RWPE2 (cell line): Measurements from ENCODE around the gene PARVB.

Experiments used
- ATAC-seq: fragments of 200-7000 bp; cut with Tn5 transposase; 3 replicates; pipeline ENCODE4 v1.9.1; 2021; ENCODE audit warnings: low read depth
- DNase-seq: peaks from one replicate; pipeline ENCODE4 v3.0.0-alpha.2; 2020; ENCODE audit warnings: low spot score
- H3K27ac ChIP-seq: fragments of 450-650 bp; 2 replicates; pipeline ENCODE4 v1.5.1; 2017; ENCODE audit warnings: mild to moderate bottlenecking; ENCODE audit not compliant: poor library complexity, severe bottlenecking
- H3K27me3 ChIP-seq: fragments of 250-450 bp; sonication (Bioruptor Pico); 2 replicates; pipeline ENCODE4 v1.5.1; 2021; ENCODE audit warnings: mild to moderate bottlenecking, moderate library complexity; ENCODE audit not compliant: insufficient read depth, poor library complexity, severe bottlenecking
- H3K36me3 ChIP-seq: fragments of 250-450 bp; sonication (Bioruptor Pico); 2 replicates; pipeline ENCODE4 v1.5.1; 2020; ENCODE audit warnings: low read depth, mild to moderate bottlenecking, moderate library complexity
- H3K4me1 ChIP-seq: fragments of 250-450 bp; sonication (Bioruptor Pico); 2 replicates; pipeline ENCODE4 v1.5.1; 2021; ENCODE audit warnings: mild to moderate bottlenecking, moderate library complexity; ENCODE audit not compliant: insufficient read depth, poor library complexity, severe bottlenecking
- H3K4me3 ChIP-seq: fragments of 250-450 bp; sonication (Bioruptor Pico); 2 replicates; pipeline ENCODE4 v1.5.1; 2021; ENCODE audit warnings: mild to moderate bottlenecking, moderate library complexity; ENCODE audit not compliant: severe bottlenecking
- H3K9me3 ChIP-seq: fragments of 250-450 bp; sonication (Bioruptor Pico); 2 replicates; pipeline ENCODE4 v1.5.1; 2021; ENCODE audit warnings: mild to moderate bottlenecking, moderate library complexity; ENCODE audit not compliant: severe bottlenecking
- CTCF ChIP-seq: fragments of 450-650 bp; IDR thresholded peaks from one replicate; pipeline ENCODE4 v1.5.1; 2017; ENCODE audit warnings: mild to moderate bottlenecking, moderate library complexity; ENCODE audit not compliant: poor library complexity, severe bottlenecking

Gene PARVB

DNA sequence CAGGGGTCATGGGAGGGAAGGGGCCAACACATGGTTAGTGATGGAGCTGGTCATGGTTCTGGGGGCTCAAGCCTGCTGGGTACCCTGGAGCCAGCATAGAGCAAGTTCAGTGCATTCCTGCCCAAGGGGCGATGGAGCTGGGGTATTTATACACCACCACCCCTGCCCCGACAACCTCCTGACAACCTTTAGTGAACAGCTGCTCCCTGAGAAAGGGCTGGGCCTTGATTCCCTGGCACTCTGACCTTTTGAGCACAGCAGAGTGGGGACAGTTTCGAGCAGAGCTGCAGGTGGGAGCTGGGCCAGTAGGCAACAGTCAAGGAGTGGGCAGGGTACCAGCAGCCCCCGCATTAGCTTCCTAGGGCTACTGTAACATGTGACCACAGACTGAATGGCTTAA, 162.6 kb downstream of the PARVB start:
- TF ChIP-seq CTCF = no peak

GRCh38 chr22:44187652-44188230, 163.6 kb downstream of the PARVB start:
- no peak overlapping the region for H3K4me3 ChIP-seq
- DNase-seq (no peak), ATAC-seq (no peak)
- H3K27me3 ChIP-seq = peaks cover 18% of the 10 kb centered on the region
- H3K27ac ChIP-seq = no peak overlapping the region
- H3K36me3 ChIP-seq = no peaks in the 10 kb centered on the region
- TF ChIP-seq CTCF = no peak
- no peaks in the 10 kb centered on the region for H3K9me3 ChIP-seq
- no peaks in the 10 kb centered on the region for H3K4me1 ChIP-seq

More for the DNA sequence above, 162.6 kb downstream of the PARVB start:
- no peaks in the 10 kb centered on the region for H3K9me3 ChIP-seq
- H3K27ac ChIP-seq = no peak overlapping the region
- ATAC-seq (no peak), DNase-seq (no peak)
- H3K36me3 ChIP-seq = no peaks in the 10 kb centered on the region
- no peak overlapping the region for H3K4me3 ChIP-seq
- peaks cover 18% of the 10 kb centered on the region for H3K27me3 ChIP-seq
- no peaks in the 10 kb centered on the region for H3K4me1 ChIP-seq

DNA sequence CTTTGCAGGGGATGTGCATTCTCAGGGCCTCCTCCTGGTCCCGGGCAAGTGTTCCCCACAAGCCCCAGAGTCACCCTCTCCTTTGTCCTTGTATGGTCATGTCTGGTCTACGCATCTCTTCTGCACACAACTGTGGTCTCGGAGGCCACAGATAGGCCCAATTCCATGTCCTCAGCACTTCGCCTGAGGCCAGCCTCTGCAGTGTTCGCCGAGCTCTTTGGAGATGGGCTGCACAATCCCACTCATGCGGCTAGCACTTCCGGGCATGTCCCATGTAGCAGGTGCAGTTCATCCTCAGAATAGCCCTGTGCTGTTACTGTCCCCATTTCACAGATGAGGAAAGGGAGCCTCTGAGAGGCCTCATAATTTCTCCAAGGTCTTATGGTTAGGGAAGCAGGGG, 164.2 kb downstream of the PARVB start:
- Histone ChIP-seq H3K4me3 (no peak overlapping the region), H3K4me1 (no peaks in the 10 kb centered on the region), H3K27ac (no peak overlapping the region), H3K27me3 (peaks cover 18% of the 10 kb centered on the region), H3K9me3 (no peaks in the 10 kb centered on the region), H3K36me3 (no peaks in the 10 kb centered on the region)
- no peak for DNase-seq
- TF ChIP-seq CTCF = no peak
- ATAC-seq = no peak

DNA sequence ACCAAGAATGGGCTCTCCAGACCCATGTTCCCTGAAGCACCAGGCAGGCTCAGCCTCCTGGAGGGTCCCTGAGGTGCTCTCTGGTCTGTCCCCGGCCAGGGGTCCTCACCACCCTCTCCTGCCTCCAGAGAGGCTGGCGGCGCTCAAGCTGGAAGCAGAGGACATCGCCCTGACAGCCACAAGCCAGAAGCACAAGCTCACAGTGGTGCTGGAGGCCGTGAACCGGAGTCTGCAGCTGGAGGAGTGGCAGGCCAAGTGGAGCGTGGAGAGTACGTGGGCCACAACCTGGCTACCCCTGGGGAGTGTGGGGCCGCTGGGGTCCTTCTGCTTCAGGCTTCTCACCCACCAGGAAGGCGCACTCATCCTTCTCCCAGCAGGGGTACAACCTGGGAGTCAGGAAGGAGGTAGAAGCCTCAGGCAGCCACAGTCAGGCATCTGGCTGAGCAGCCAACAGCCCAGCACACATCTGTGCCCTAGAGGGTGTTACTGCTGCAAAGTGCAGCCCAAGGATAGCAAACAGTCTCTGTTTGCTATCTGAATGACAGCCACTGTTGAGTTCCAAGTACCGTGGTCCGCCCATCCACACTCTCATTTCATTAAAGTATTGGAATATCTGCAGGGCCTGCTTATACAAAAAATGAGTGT, 165.0 kb downstream of the PARVB start:
- Histone ChIP-seq H3K4me1 (no peaks in the 10 kb centered on the region), H3K27ac (no peak overlapping the region), H3K36me3 (no peaks in the 10 kb centered on the region), H3K27me3 (peaks cover 16% of the 10 kb centered on the region), H3K9me3 (no peaks in the 10 kb centered on the region), H3K4me3 (no peak overlapping the region)
- no peak for TF ChIP-seq CTCF
- ATAC-seq (no peak), DNase-seq (no peak)

- no peak for ATAC-seq
- no peak for TF ChIP-seq CTCF
- no peaks in the 10 kb centered on the region for H3K4me1 ChIP-seq
Measured at GRCh38 chr22:44190381-44190976, 166.4 kb downstream of the PARVB start.

More at GRCh38 chr22:44190381-44190976, 166.4 kb downstream of the PARVB start:
- DNase-seq = no peak
- no peaks in the 10 kb centered on the region for H3K9me3 ChIP-seq
- peaks cover 17% of the 10 kb centered on the region for H3K27me3 ChIP-seq
- H3K27ac ChIP-seq = no peak overlapping the region
- H3K36me3 ChIP-seq = no peaks in the 10 kb centered on the region
- H3K4me3 ChIP-seq = no peak overlapping the region
